WTC11 (cell line): ENCODE measurements around the gene TMTC2. TPM values are rescaled to one million over a fixed set of nuclear protein-coding genes. Genes with fewer than 3 reads are reported as not detected.

Source experiments
- ATAC-seq: fragments of 200-7000 bp; cut with Tn5 transposase; 2 replicates; pipeline ENCODE4 v1.10.0; 2021; ENCODE audit warnings: mild to moderate bottlenecking, moderate library complexity
- CTCF ChIA-PET: fragments of 300-600 bp; sonication (Branson Sonifier 250); formaldehyde crosslinking; loops from one replicate; lab custom pipeline; 2021; ENCODE audit warnings: antibody characterized with exemption; lab: Charles Lee
- POLR2A ChIA-PET: fragments of 350-600 bp; sonication (Branson Sonifier 250); formaldehyde crosslinking; loops from one replicate; lab custom pipeline; 2021; ENCODE audit warnings: antibody characterized with exemption; lab: Charles Lee
- DNase-seq: peaks from one replicate; pipeline ENCODE4 v3.0.0; 2021; ENCODE audit warnings: low spot score
- H3K27ac Mint-ChIP-seq: 2 replicates; pipeline ENCODE4 v1.8.0; 2021; ENCODE audit warnings: mixed read lengths
- H3K27me3 Mint-ChIP-seq: 2 replicates; pipeline ENCODE4 v1.8.0; 2021; ENCODE audit warnings: low read depth, mild to moderate bottlenecking, moderate library complexity, mixed read lengths
- H3K36me3 Mint-ChIP-seq: 2 replicates; pipeline ENCODE4 v1.8.0; 2021; ENCODE audit warnings: mixed read lengths
- H3K4me1 Mint-ChIP-seq: 2 replicates; pipeline ENCODE4 v1.8.0; 2022; ENCODE audit warnings: mixed read lengths
- H3K4me3 Mint-ChIP-seq: 2 replicates; pipeline ENCODE4 v1.8.0; 2021; ENCODE audit warnings: mild to moderate bottlenecking, moderate library complexity, mixed read lengths
- H3K9me3 Mint-ChIP-seq: 2 replicates; pipeline ENCODE4 v1.8.0; 2021; ENCODE audit warnings: mixed read lengths
- ATF3 ChIP-seq: sonication (generic); formaldehyde crosslinking; conservative IDR thresholded peaks from 2 replicates; pipeline ENCODE4 v1.8.1; 2022; ENCODE audit warnings: mild to moderate bottlenecking, missing genetic modification reagents
- ERG ChIP-seq: fragments of 250-450 bp; sonication (Bioruptor Pico); IDR thresholded peaks from 2 replicates; pipeline ENCODE4 v1.8.0; 2021; ENCODE audit warnings: mild to moderate bottlenecking
- ETV6 ChIP-seq: sonication (generic); formaldehyde crosslinking; IDR thresholded peaks from 2 replicates; pipeline ENCODE4 v1.8.1; 2022; ENCODE audit warnings: mild to moderate bottlenecking, missing genetic modification reagents
- FOXP1 ChIP-seq: sonication (generic); formaldehyde crosslinking; IDR thresholded peaks from 2 replicates; pipeline ENCODE4 v1.8.0; 2022; ENCODE audit warnings: missing genetic modification reagents, mild to moderate bottlenecking, moderate library complexity, borderline replicate concordance
- FOXP4 ChIP-seq: sonication (generic); formaldehyde crosslinking; IDR thresholded peaks from 2 replicates; pipeline ENCODE4 v1.8.0; 2022; ENCODE audit warnings: mild to moderate bottlenecking, missing genetic modification reagents
- HMGA2 ChIP-seq: fragments of 250-450 bp; sonication (Bioruptor Pico); IDR thresholded peaks from 2 replicates; pipeline ENCODE4 v1.4.0; 2021; ENCODE audit warnings: mild to moderate bottlenecking, moderate library complexity
- IRF1 ChIP-seq: sonication (generic); formaldehyde crosslinking; IDR thresholded peaks from 2 replicates; pipeline ENCODE4 v1.8.0; 2023; ENCODE audit warnings: missing genetic modification reagents
- JAZF1 ChIP-seq: fragments of 250-450 bp; sonication (Bioruptor Pico); IDR thresholded peaks from 2 replicates; pipeline ENCODE4 v1.9.0; 2021; ENCODE audit warnings: moderate library complexity, mild to moderate bottlenecking, inconsistent platforms
- MYBL2 ChIP-seq: sonication (generic); formaldehyde crosslinking; IDR thresholded peaks from 2 replicates; pipeline ENCODE4 v1.8.1; 2023; ENCODE audit warnings: mild to moderate bottlenecking, moderate library complexity, missing genetic modification reagents
- NFATC4 ChIP-seq: fragments of 250-450 bp; sonication (Bioruptor Pico); IDR thresholded peaks from 2 replicates; pipeline ENCODE4 v1.9.0; 2021; ENCODE audit warnings: mild to moderate bottlenecking
- NR1H2 ChIP-seq: sonication (generic); formaldehyde crosslinking; IDR thresholded peaks from 2 replicates; pipeline ENCODE4 v1.9.0; 2021; ENCODE audit warnings: mild to moderate bottlenecking, moderate library complexity, missing genetic modification reagents
- NR3C1 ChIP-seq: sonication (generic); formaldehyde crosslinking; conservative IDR thresholded peaks from 2 replicates; pipeline ENCODE4 v1.8.1; 2023; ENCODE audit warnings: low read depth, mild to moderate bottlenecking, missing genetic modification reagents
- SMAD4 ChIP-seq: sonication (generic); formaldehyde crosslinking; IDR thresholded peaks from 2 replicates; pipeline ENCODE4 v1.8.0; 2022; ENCODE audit warnings: mild to moderate bottlenecking, missing genetic modification reagents
- SOX15 ChIP-seq: fragments of 250-450 bp; sonication (Bioruptor Pico); IDR thresholded peaks from 2 replicates; pipeline ENCODE4 v1.9.0; 2021; ENCODE audit warnings: mild to moderate bottlenecking
- SP1 ChIP-seq: sonication (generic); formaldehyde crosslinking; conservative IDR thresholded peaks from 2 replicates; pipeline ENCODE4 v1.8.1; 2022; ENCODE audit warnings: missing genetic modification reagents
- TEAD4 ChIP-seq: sonication (generic); formaldehyde crosslinking; IDR thresholded peaks from 2 replicates; pipeline ENCODE4 v1.8.0; 2022; ENCODE audit warnings: mild to moderate bottlenecking, missing genetic modification reagents
- USF1 ChIP-seq: sonication (generic); formaldehyde crosslinking; IDR thresholded peaks from 2 replicates; pipeline ENCODE4 v1.8.0; 2022; ENCODE audit warnings: mild to moderate bottlenecking, missing genetic modification reagents
- ZNF138 ChIP-seq: sonication (generic); formaldehyde crosslinking; conservative IDR thresholded peaks from 2 replicates; pipeline ENCODE4 v1.8.1; 2022; ENCODE audit warnings: mild to moderate bottlenecking, moderate library complexity, missing genetic modification reagents
- ZNF281 ChIP-seq: sonication (generic); formaldehyde crosslinking; IDR thresholded peaks from 2 replicates; pipeline ENCODE4 v1.8.0; 2023; ENCODE audit warnings: mild to moderate bottlenecking, missing genetic modification reagents
- ZNF317 ChIP-seq: sonication (generic); formaldehyde crosslinking; IDR thresholded peaks from 2 replicates; pipeline ENCODE4 v1.8.1; 2023; ENCODE audit warnings: low read depth, mild to moderate bottlenecking, moderate library complexity, missing genetic modification reagents, borderline replicate concordance
- ZNF425 ChIP-seq: fragments of 250-450 bp; sonication (Bioruptor Pico); conservative IDR thresholded peaks from 2 replicates; pipeline ENCODE4 v1.9.0; 2021; ENCODE audit warnings: mild to moderate bottlenecking
- ZNF671 ChIP-seq: fragments of 250-450 bp; sonication (Bioruptor Pico); IDR thresholded peaks from 2 replicates; pipeline ENCODE4 v1.8.0; 2021; ENCODE audit warnings: mild to moderate bottlenecking
- ZSCAN18 ChIP-seq: fragments of 250-450 bp; sonication (Bioruptor Pico); IDR thresholded peaks from 2 replicates; pipeline ENCODE4 v2.1.2; 2022; ENCODE audit warnings: mild to moderate bottlenecking, moderate library complexity
- total RNA-seq: library from RNA; stranded (reverse); gene quantifications from 3 replicates; pipeline ENCODE4 v1.2.3, GENCODE V29; 2021

TMTC2 gene
- total RNA-seq, 1 experiment from 2014 or later = 6.4 TPM

- ATAC-seq (no peak), DNase-seq (no peak)
- H3K27me3 Mint-ChIP-seq = no peaks in the 10 kb centered on the region
- TF ChIP-seq USF1 (CRISPR knock-in tag) (no peak), FOXP1 (CRISPR knock-in tag) (no peak), HMGA2 (CRISPR knock-in tag) (no peak), FOXP4 (no peak), ZSCAN18 (CRISPR knock-in tag) (no peak), JAZF1 (no peak), NR1H2 (CRISPR knock-in tag) (no peak), IRF1 (CRISPR knock-in tag) (no peak), ETV6 (no peak), ZNF317 (no peak), SMAD4 (CRISPR knock-in tag) (no peak), ERG (CRISPR knock-in tag) (no peak), ZNF671 (CRISPR knock-in tag) (no peak)
- CTCF ChIA-PET = interaction anchor here (0.5 kb wide), 1 partner anchor 115 kb away, joined by 4 read pairs; no protein-coding TSS in a partner anchor
- H3K36me3 Mint-ChIP-seq = peaks cover 3% of the 10 kb centered on the region; the same call in 1 of the 2 replicates
- H3K4me3 Mint-ChIP-seq = no peak overlapping the region
- no peaks in the 10 kb centered on the region for H3K9me3 Mint-ChIP-seq
- H3K4me1 Mint-ChIP-seq = peaks cover 34% of the 10 kb centered on the region
- POLR2A ChIA-PET = interaction anchor here (0.5 kb wide), 1 partner anchor 91 kb away, joined by 4 read pairs; no protein-coding TSS in a partner anchor
- no peak overlapping the region for H3K27ac Mint-ChIP-seq
Measured at GRCh38 chr12:82867762-82868500, 181.2 kb downstream of the TMTC2 start.

- CTCF ChIA-PET = interaction anchor here (0.6 to 0.9 kb wide), 2 partner anchors 39 to 53 kb away, joined by 3 read pairs; no protein-coding TSS in a partner anchor
- TF ChIP-seq ZNF425 (no peak), ATF3 (CRISPR knock-in tag) (no peak), NFATC4 (CRISPR knock-in tag) (no peak), TEAD4 (no peak), SOX15 (CRISPR knock-in tag) (no peak), MYBL2 (CRISPR knock-in tag) (no peak), NR3C1 (CRISPR knock-in tag) (no peak), ZNF281 (no peak), ZNF138 (CRISPR knock-in tag) (no peak), SP1 (CRISPR knock-in tag) (no peak)
Measured at GRCh38 chr12:82870771-82871377, 184.2 kb downstream of the TMTC2 start.

More at GRCh38 chr12:82870771-82871377, 184.2 kb downstream of the TMTC2 start:
- H3K4me1 Mint-ChIP-seq = peaks cover 23% of the 10 kb centered on the region
- H3K27ac Mint-ChIP-seq = no peak overlapping the region
- H3K4me3 Mint-ChIP-seq = no peak overlapping the region
- ATAC-seq (no peak), DNase-seq (no peak)
- no peaks in the 10 kb centered on the region for H3K36me3 Mint-ChIP-seq
- H3K9me3 Mint-ChIP-seq = no peaks in the 10 kb centered on the region
- POLR2A ChIA-PET = interaction anchor here (0.6 kb wide), 1 partner anchor 1873 kb away, joined by 3 read pairs; no protein-coding TSS in a partner anchor
- no peaks in the 10 kb centered on the region for H3K27me3 Mint-ChIP-seq
